Thymus (tissue), 11 donors: ENCODE data around the gene PPP4R1. TPM values are rescaled to one million over a fixed set of nuclear protein-coding genes. Genes with fewer than 3 reads are reported as not detected.

ENCODE experiments used
- DNase-seq, 9 donors: peaks; one replicate each; pipeline ENCODE4 v3.0.0-alpha.2; 2013; ENCODE audit warnings: low spot score in 9 of 9, low read depth in 6 of 9, missing footprints in 1 of 9
- H3K27ac ChIP-seq, 2 donors: one replicate each; pipeline ENCODE4 v1.5.1; 2013; ENCODE audit warnings: control low read depth in 1 of 2, low read depth in 1 of 2, low read length in 1 of 2, mild to moderate bottlenecking in 1 of 2, moderate library complexity in 1 of 2
- H3K27me3 ChIP-seq, 2 donors: one replicate each; pipeline ENCODE4 v1.5.1; 2013; ENCODE audit warnings: low read length in 1 of 2; ENCODE audit not compliant: control insufficient read depth in 2 of 2, insufficient read depth in 1 of 2
- H3K36me3 ChIP-seq, 2 donors: one replicate each; pipeline ENCODE4 v1.5.1; 2013; ENCODE audit warnings: low read length in 1 of 2, mild to moderate bottlenecking in 1 of 2, moderate library complexity in 1 of 2; ENCODE audit not compliant: control insufficient read depth in 2 of 2, insufficient read depth in 2 of 2
- H3K4me1 ChIP-seq, 2 donors: one replicate each; pipeline ENCODE4 v1.5.1; 2013; ENCODE audit warnings: low read length in 2 of 2; ENCODE audit not compliant: control insufficient read depth in 2 of 2, insufficient read depth in 2 of 2
- H3K4me3 ChIP-seq, 2 donors: one replicate each; pipeline ENCODE4 v1.5.1; 2013; ENCODE audit warnings: low read length in 2 of 2, control low read depth in 1 of 2, mild to moderate bottlenecking in 1 of 2
- H3K9me3 ChIP-seq, 2 donors: one replicate each; pipeline ENCODE4 v1.5.1; 2013; ENCODE audit warnings: low read length in 1 of 2, mild to moderate bottlenecking in 1 of 2; ENCODE audit not compliant: control insufficient read depth in 2 of 2, insufficient read depth in 1 of 2
- WGBS: extraction: QIAGEN DNeasy Blood & Tissue Kit; methylation state at CpG from one replicate; pipeline ENCODE4 v1.1.7; 2013; 5-methylcytosine and 5-hydroxymethylcytosine counted together
- polyA plus RNA-seq: library from polyadenylated mRNA; stranded (reverse); fragments of 200-250 nt; gene quantifications from one replicate; pipeline ENCODE4 v1.2.3, GENCODE V29; 2013
- total RNA-seq: library from RNA; stranded (reverse); fragments of 120-200 nt; gene quantifications from one replicate; pipeline ENCODE4 v1.2.4, GENCODE V29; 2013
- donor health status: healthy.

PPP4R1 gene
- total and polyA plus RNA-seq, 2 donors: 26.8 to 44.5 TPM

GRCh38 chr18:9565407-9565806, 49.0 kb downstream of the PPP4R1 start:
- H3K27me3 ChIP-seq: no peaks in the 10 kb centered on the region
- WGBS: 97% methylated on average over 2 of the region's 2 CpGs
- no peaks in the 10 kb centered on the region for H3K9me3 ChIP-seq
- H3K4me3 ChIP-seq: no peak overlapping the region
- no peak for DNase-seq
- no peak overlapping the region for H3K27ac ChIP-seq
- H3K4me1 ChIP-seq: no peaks in the 10 kb centered on the region
- peaks cover 10 to 31% of the 10 kb centered on the region in 2 donors for H3K36me3 ChIP-seq

- Histone ChIP-seq H3K27me3 (no peaks in the 10 kb centered on the region), H3K9me3 (no peaks in the 10 kb centered on the region), H3K27ac (no peak overlapping the region), H3K36me3 (peaks cover 14 to 33% of the 10 kb centered on the region in 2 donors), H3K4me3 (no peak overlapping the region), H3K4me1 (no peaks in the 10 kb centered on the region)
- no peak for DNase-seq
- 98% methylated on average over 4 of the region's 4 CpGs for WGBS
Observed at GRCh38 chr18:9563331-9563730, 51.0 kb downstream of the PPP4R1 start.

GRCh38 chr18:9562584-9562983, 51.8 kb downstream of the PPP4R1 start:
- no peak for DNase-seq

DNA sequence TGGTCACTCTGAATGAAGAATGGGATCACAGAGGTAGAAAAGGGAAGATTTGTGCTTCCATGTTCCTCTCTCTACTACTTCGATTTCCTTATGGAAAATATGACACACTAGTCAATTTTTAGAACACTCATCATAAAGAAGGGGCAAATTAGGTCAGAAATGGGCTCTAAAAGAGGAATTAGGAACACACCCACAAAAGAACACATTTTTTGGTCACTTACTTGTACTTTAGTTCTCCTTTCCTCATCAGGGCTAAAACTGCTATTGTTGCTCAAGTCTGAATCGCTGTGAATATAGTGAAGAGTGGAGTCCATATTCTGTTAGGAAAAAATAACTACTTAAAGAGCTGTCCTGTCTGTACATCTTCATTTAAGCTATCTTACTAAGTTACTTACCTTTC, 52.6 kb downstream of the PPP4R1 start:
- Histone ChIP-seq H3K36me3 (peaks cover 15 to 36% of the 10 kb centered on the region in 2 donors), H3K27ac (no peak overlapping the region), H3K27me3 (no peaks in the 10 kb centered on the region), H3K9me3 (no peaks in the 10 kb centered on the region), H3K4me1 (no peaks in the 10 kb centered on the region), H3K4me3 (no peak overlapping the region)
- WGBS: 98% methylated on average over 2 of the region's 2 CpGs
- DNase-seq: no peak

More at GRCh38 chr18:9562584-9562983, 51.8 kb downstream of the PPP4R1 start:
- Histone ChIP-seq H3K27me3 (no peaks in the 10 kb centered on the region), H3K4me1 (no peaks in the 10 kb centered on the region), H3K27ac (no peak overlapping the region), H3K9me3 (no peaks in the 10 kb centered on the region), H3K36me3 (peaks cover 14 to 32% of the 10 kb centered on the region in 2 donors), H3K4me3 (no peak overlapping the region)
- WGBS: 97% methylated on average over 4 of the region's 4 CpGs

DNA sequence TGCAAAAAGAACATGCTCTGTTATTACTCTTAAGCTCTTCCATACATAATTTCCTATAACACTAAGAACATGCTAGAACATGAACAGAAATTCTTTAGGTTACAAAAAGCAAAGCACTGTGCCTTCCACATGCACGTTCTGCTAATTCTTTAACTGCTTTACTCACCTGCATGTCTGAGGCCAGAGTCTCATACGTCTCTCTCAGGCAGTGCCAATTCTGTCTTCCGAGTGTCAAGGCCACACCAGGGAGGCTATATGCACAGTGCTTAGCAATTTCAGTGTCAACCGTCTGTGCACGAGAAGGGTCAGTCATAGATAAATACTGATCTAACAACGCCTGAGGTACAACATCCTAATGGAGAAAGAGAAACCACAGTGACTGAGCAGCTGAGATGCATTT, 55.1 kb downstream of the PPP4R1 start:
- 95% methylated on average over 6 of the region's 6 CpGs for WGBS
- DNase-seq: no peak
- Histone ChIP-seq H3K27me3 (no peaks in the 10 kb centered on the region), H3K4me3 (no peak overlapping the region), H3K4me1 (no peaks in the 10 kb centered on the region), H3K36me3 (peaks cover 18 to 54% of the 10 kb centered on the region in 2 donors), H3K9me3 (no peaks in the 10 kb centered on the region), H3K27ac (no peak overlapping the region)

DNA sequence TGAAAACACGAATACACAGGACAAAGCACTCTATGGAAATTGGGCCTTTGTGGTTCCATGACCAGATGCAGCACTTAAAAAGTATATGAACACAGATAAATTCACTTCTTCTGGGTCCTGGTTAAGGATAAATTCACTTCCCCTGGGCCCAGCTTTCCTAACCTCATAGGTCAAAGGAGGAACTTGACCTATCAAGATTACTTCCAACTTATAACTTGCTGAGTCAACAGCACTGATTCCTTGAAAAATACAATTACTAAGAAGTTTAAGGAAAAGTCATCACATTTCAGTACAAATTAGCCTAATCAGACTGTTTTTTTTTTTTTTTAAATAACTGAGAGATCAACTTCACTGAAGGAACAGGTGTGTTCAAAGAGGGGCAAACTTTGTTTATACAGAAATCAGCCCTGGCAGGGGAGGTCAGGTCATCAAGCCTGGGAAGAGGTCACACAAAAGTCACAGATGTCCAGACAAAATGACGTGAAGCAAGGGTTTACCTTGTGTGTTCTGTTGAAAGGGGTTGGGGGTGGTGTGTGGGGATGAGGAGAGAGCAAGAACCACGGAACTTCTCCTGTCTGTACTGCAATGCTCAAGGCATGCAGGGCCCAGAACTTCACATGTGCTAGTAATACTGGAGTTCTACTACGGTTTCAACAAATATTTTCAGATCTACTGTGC, 55.8 kb downstream of the PPP4R1 start:
- Histone ChIP-seq H3K27me3 (no peaks in the 10 kb centered on the region), H3K9me3 (peaks cover 0 to 2% of the 10 kb centered on the region in 2 donors), H3K36me3 (peaks cover 18 to 58% of the 10 kb centered on the region in 2 donors), H3K4me3 (no peak overlapping the region), H3K27ac (no peak overlapping the region), H3K4me1 (no peaks in the 10 kb centered on the region)
- over 99% methylated on average over 4 of the region's 4 CpGs for whole genome bisulfite sequencing
- DNase-seq: no peak

DNA sequence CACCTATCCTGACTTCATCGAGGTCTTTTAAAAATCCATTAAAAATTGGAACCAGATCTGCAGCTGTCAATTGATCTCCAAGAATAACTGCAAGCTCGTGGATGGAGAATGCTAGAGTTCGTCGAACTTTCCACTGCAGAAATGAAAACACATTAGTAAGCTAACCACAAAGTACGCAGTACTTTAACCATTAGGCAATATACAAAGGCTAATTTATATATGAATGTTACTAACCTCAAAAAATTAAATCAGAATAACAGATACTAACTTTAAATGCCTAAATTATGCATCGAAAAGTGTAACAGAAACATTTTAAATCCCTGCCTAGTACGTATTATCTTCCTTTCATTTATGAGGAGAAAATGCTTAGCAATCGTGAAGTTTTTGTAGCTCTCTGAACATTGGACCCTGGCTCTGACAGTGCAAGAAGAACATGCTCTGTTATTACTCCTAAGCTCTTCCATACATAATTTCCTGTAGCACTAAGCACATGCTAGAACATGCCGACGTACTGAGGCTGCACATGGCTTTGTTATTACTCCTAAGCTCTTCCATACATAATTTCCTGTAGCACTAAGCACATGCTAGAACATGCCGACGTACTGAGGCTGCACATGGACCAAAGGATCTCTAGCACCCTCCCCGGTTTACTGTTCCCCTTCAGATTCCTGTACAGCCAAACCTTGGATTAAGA, 57.0 kb downstream of the PPP4R1 start:
- WGBS: 97% methylated on average over 13 of the region's 13 CpGs
- Histone ChIP-seq H3K27me3 (no peaks in the 10 kb centered on the region), H3K27ac (no peak overlapping the region)

GRCh38 chr18:9552616-9553015, 61.7 kb downstream of the PPP4R1 start:
- Histone ChIP-seq H3K27me3 (no peaks in the 10 kb centered on the region), H3K4me1 (no peaks in the 10 kb centered on the region), H3K27ac (no peak overlapping the region), H3K4me3 (no peak overlapping the region), H3K9me3 (peaks cover 0 to 4% of the 10 kb centered on the region in 2 donors), H3K36me3 (peaks cover 34 to 68% of the 10 kb centered on the region in 2 donors)
- WGBS: 96% methylated on average over 4 of the region's 4 CpGs
- no peak for DNase-seq

More for the DNA sequence above, 57.0 kb downstream of the PPP4R1 start:
- no peak overlapping the region for H3K4me3 ChIP-seq
- no peaks in the 10 kb centered on the region for H3K4me1 ChIP-seq
- H3K36me3 ChIP-seq: peaks cover 15 to 59% of the 10 kb centered on the region in 2 donors
- H3K9me3 ChIP-seq: peaks cover 0 to 4% of the 10 kb centered on the region in 2 donors
- DNase-seq: no peak

DNA sequence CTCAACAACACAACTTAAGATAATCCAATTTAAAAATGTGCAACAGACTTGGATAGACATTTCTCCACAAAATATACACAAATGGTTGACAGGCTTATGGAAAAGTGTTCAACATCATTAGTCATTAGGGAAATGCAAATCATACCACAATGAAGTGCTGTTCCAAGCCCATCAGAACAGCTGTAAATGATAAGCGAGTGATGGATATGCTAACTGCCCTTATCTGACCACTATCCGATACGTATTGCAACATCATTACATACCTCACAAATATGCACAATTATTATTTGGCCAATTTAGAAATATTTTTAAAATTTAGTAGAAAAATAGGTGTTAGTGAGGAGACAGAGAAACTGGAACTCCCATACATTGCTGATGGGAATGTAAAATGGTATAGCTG, 62.2 kb downstream of the PPP4R1 start:
- no peak overlapping the region for H3K4me3 ChIP-seq
- H3K27me3 ChIP-seq: no peaks in the 10 kb centered on the region
- H3K27ac ChIP-seq: no peak overlapping the region
- H3K36me3 ChIP-seq: peaks cover 38 to 72% of the 10 kb centered on the region in 2 donors
- no peaks in the 10 kb centered on the region for H3K4me1 ChIP-seq
- no peak for DNase-seq
- 96% methylated on average over 3 of the region's 3 CpGs for WGBS
- peaks cover 0 to 4% of the 10 kb centered on the region in 2 donors for H3K9me3 ChIP-seq
